ENCODE data around the gene TMEM59L. TPM values are rescaled to one million over a fixed set of nuclear protein-coding genes. Genes with fewer than 3 reads are reported as not detected.
"Not testable (repeated sequence)": the region's sequence is repeated elsewhere in the genome, so short reads cannot be mapped to it uniquely, and the experiment has no call there.

The TMEM59L gene
- total RNA-seq, 2 experiments from 2014 or later = 0.19 TPM; not detected in 1

- Mint-ChIP-seq H3K27me3 (peaks cover 28% of the 10 kb centered on the region), H3K4me1 (peaks cover 8% of the 10 kb centered on the region), H3K9me3 (no peaks in the 10 kb centered on the region), H3K27ac (no peak overlapping the region), H3K4me3 (no peak overlapping the region), H3K36me3 (no peaks in the 10 kb centered on the region)
- POLR2A ChIA-PET = no interaction called here
- no peak for ATAC-seq (ENCODE audit: low read depth)
- DNase-seq = no peak
Observed at GRCh38 chr19:18597809-18598660, 14.6 kb upstream of the TMEM59L start.

- H3K27me3 Mint-ChIP-seq = peaks cover 36% of the 10 kb centered on the region
- no peak overlapping the region for H3K4me3 Mint-ChIP-seq
- H3K4me1 Mint-ChIP-seq = peaks cover 9% of the 10 kb centered on the region
- H3K36me3 Mint-ChIP-seq = no peaks in the 10 kb centered on the region
- DNase-seq = no peak
- POLR2A ChIA-PET = interaction anchor here (1.6 kb wide), 1 partner anchor 232 kb away, joined by 3 read pairs; no protein-coding TSS in a partner anchor
- H3K27ac Mint-ChIP-seq = no peak overlapping the region
- ATAC-seq (ENCODE audit: low read depth) = no peak
- H3K9me3 Mint-ChIP-seq = no peaks in the 10 kb centered on the region
Observed at GRCh38 chr19:18599485-18599884, 13.2 kb upstream of the TMEM59L start.

GRCh38 chr19:18600692-18601397, 11.8 kb upstream of the TMEM59L start:
- not testable (repeated sequence) for DNase-seq; H3K27ac Mint-ChIP-seq; ATAC-seq (ENCODE audit: low read depth); H3K4me3 Mint-ChIP-seq; H3K4me1 Mint-ChIP-seq; H3K9me3 Mint-ChIP-seq; H3K36me3 Mint-ChIP-seq
- peaks cover 43% of the 10 kb centered on the region for H3K27me3 Mint-ChIP-seq
- POLR2A ChIA-PET = interaction anchor here (1.6 kb wide), 1 partner anchor 230 kb away, joined by 3 read pairs; no protein-coding TSS in a partner anchor

- POLR2A ChIA-PET = no interaction called here
- H3K4me1 Mint-ChIP-seq = peaks cover 4% of the 10 kb centered on the region
- H3K4me3 Mint-ChIP-seq = no peak overlapping the region
- ATAC-seq (ENCODE audit: low read depth) (no peak), DNase-seq (no peak)
- no peaks in the 10 kb centered on the region for H3K36me3 Mint-ChIP-seq
- H3K27ac Mint-ChIP-seq = no peak overlapping the region
- H3K9me3 Mint-ChIP-seq = no peaks in the 10 kb centered on the region
- H3K27me3 Mint-ChIP-seq = peaks cover 41% of the 10 kb centered on the region
Observed at GRCh38 chr19:18601875-18602274, 10.8 kb upstream of the TMEM59L start.

GRCh38 chr19:18603255-18603957, 9.3 kb upstream of the TMEM59L start:
- no peak overlapping the region for H3K4me3 Mint-ChIP-seq
- POLR2A ChIA-PET = interaction anchor here (0.6 kb wide), 2 partner anchors 18 to 33 kb away, joined by 3 read pairs; no protein-coding TSS in a partner anchor
- peaks cover 56% of the 10 kb centered on the region for H3K27me3 Mint-ChIP-seq
- H3K27ac Mint-ChIP-seq = no peak overlapping the region
- DNase-seq (no peak), ATAC-seq (ENCODE audit: low read depth) (peak; percentile 58)
- no peaks in the 10 kb centered on the region for H3K36me3 Mint-ChIP-seq
- H3K9me3 Mint-ChIP-seq = no peaks in the 10 kb centered on the region
- peaks cover 4% of the 10 kb centered on the region for H3K4me1 Mint-ChIP-seq

GRCh38 chr19:18603958-18604819, 8.5 kb upstream of the TMEM59L start:
- Mint-ChIP-seq H3K27ac (no peak overlapping the region), H3K4me3 (no peak overlapping the region), H3K36me3 (no peaks in the 10 kb centered on the region), H3K27me3 (peaks cover 64% of the 10 kb centered on the region), H3K4me1 (peaks cover 4% of the 10 kb centered on the region), H3K9me3 (no peaks in the 10 kb centered on the region)
- POLR2A ChIA-PET = no interaction called here
- ATAC-seq (ENCODE audit: low read depth) (no peak), DNase-seq (no peak)

GRCh38 chr19:18604820-18605159, 7.9 kb upstream of the TMEM59L start:
- H3K27ac Mint-ChIP-seq = no peak overlapping the region
- ATAC-seq (ENCODE audit: low read depth) (no peak), DNase-seq (no peak)
- no peaks in the 10 kb centered on the region for H3K36me3 Mint-ChIP-seq
- H3K4me1 Mint-ChIP-seq = peaks cover 4% of the 10 kb centered on the region
- POLR2A ChIA-PET = no interaction called here
- no peak overlapping the region for H3K4me3 Mint-ChIP-seq
- no peaks in the 10 kb centered on the region for H3K9me3 Mint-ChIP-seq
- H3K27me3 Mint-ChIP-seq = peaks cover 70% of the 10 kb centered on the region

GRCh38 chr19:18605196-18605545, 7.5 kb upstream of the TMEM59L start:
- peaks cover 4% of the 10 kb centered on the region for H3K4me1 Mint-ChIP-seq
- no peaks in the 10 kb centered on the region for H3K36me3 Mint-ChIP-seq
- peaks cover 74% of the 10 kb centered on the region for H3K27me3 Mint-ChIP-seq
- H3K9me3 Mint-ChIP-seq = no peaks in the 10 kb centered on the region
- POLR2A ChIA-PET = no interaction called here
- no peak overlapping the region for H3K27ac Mint-ChIP-seq
- H3K4me3 Mint-ChIP-seq = no peak overlapping the region
- DNase-seq = no peak
- ATAC-seq (ENCODE audit: low read depth) = no peak

- Mint-ChIP-seq H3K4me1 (peaks cover 4% of the 10 kb centered on the region), H3K27ac (no peak overlapping the region), H3K36me3 (no peaks in the 10 kb centered on the region), H3K27me3 (peaks cover 78% of the 10 kb centered on the region), H3K9me3 (no peaks in the 10 kb centered on the region), H3K4me3 (no peak overlapping the region)
- ATAC-seq (ENCODE audit: low read depth) (no peak), DNase-seq (no peak)
- POLR2A ChIA-PET = no interaction called here
Observed at GRCh38 chr19:18605546-18606280, 7.0 kb upstream of the TMEM59L start.

- ATAC-seq (ENCODE audit: low read depth) (no peak), DNase-seq (no peak)
- Mint-ChIP-seq H3K27me3 (peaks cover 78% of the 10 kb centered on the region), H3K4me1 (peaks cover 8% of the 10 kb centered on the region), H3K27ac (no peak within 1 kb of the TSS), H3K4me3 (no peak within 1 kb of the TSS), H3K36me3 (no peaks in the 10 kb centered on the region), H3K9me3 (no peaks in the 10 kb centered on the region)
- POLR2A ChIA-PET = no interaction called here
Observed at GRCh38 chr19:18606281-18607225, 6.1 kb upstream of the TMEM59L start, which contains the start of gene CRLF1. TSS of gene CRLF1 (minus strand) at chr19:18606799. CDS start at chr19:18606656, 143 bp downstream.

- H3K36me3 Mint-ChIP-seq = no peaks in the 10 kb centered on the region
- peaks cover 10% of the 10 kb centered on the region for H3K4me1 Mint-ChIP-seq
- POLR2A ChIA-PET = no interaction called here
- H3K27me3 Mint-ChIP-seq = peaks cover 77% of the 10 kb centered on the region
- ATAC-seq (ENCODE audit: low read depth) = no peak
- no peak overlapping the region for H3K4me3 Mint-ChIP-seq
- H3K9me3 Mint-ChIP-seq = no peaks in the 10 kb centered on the region
- DNase-seq = no peak
- H3K27ac Mint-ChIP-seq = no peak overlapping the region
Observed at GRCh38 chr19:18607226-18608101, 5.2 kb upstream of the TMEM59L start.

Measured in activated naive CD8-positive, alpha-beta T cell treated with anti-CD3 and anti-CD28 coated beads, Interleukin-2, amount 10 ng/mL, durations not matched to agents 7 days and 5 days (primary cell).